GM21423 (cell line): Measurements from ENCODE around the gene MAP7D1.

Experiments used
- ATAC-seq: cut with Tn5 transposase; IDR thresholded peaks from one replicate; pipeline ENCODE4 v1.9.1; 2021; ENCODE audit warnings: mild to moderate bottlenecking, moderate library complexity; ENCODE audit not compliant: unreplicated experiment

Gene MAP7D1

GRCh38 chr1:36126797-36127500 is 29.0 kb upstream of the MAP7D1 start:
- ATAC-seq, result no peak

DNA sequence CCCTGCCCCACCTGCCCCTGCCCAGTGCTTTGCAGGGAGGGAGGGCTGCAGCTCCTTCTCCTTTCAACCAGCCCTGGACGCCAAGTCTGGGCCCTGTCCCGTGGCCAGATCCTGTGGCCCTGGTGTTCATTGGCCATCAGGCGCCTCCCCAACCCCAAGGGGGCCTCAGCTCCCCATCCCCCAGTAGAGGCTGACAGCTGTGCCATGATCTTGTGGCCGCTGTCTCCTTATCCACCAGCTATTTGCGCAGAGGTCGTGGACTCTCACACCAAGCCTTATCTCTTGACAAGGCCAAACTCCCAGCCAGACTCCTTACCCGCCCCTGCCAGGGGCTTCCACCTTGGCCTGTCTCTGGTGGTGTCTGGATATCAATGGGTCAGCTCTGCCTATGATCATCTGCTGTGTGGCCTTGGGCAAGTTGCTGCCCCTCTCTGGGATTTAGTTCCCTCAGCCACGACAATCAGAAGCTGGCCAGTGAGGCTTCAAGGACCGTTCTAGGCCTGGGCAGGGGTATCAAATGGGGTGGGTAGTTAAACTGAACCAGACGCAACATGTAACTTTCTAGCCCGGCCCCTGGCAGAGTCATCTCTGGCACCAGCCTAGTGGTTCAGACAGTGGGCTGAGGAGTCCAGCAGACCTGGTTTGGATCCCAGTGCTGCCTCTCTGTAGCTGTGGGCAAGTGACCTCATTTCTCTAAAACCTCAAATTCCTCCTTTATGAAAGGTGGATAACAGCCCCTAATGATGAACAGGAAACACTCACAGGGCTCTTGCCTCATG is 27.6 kb upstream of the MAP7D1 start:
- no peak for ATAC-seq

DNA sequence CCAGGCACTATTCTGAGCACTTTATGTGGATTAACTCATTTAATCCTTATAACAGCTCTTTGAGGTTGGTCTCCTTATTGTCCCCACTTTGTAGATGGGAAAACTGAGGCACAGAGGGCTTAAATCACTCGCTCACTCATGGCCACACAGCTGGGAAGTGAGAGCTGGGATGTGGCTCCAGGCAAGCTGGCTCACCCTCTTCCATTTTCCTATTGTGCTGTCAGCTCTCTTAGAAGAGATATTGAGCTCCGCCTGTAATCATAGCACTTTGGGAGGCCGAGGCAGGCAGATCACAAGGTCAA is 27.1 kb upstream of the MAP7D1 start:
- no peak for ATAC-seq

GRCh38 chr1:36132029-36132428 is 23.9 kb upstream of the MAP7D1 start:
- no peak for ATAC-seq

- no peak for ATAC-seq
These were observed 22.5 kb upstream of the MAP7D1 start for GRCh38 chr1:36133484-36133883.

DNA sequence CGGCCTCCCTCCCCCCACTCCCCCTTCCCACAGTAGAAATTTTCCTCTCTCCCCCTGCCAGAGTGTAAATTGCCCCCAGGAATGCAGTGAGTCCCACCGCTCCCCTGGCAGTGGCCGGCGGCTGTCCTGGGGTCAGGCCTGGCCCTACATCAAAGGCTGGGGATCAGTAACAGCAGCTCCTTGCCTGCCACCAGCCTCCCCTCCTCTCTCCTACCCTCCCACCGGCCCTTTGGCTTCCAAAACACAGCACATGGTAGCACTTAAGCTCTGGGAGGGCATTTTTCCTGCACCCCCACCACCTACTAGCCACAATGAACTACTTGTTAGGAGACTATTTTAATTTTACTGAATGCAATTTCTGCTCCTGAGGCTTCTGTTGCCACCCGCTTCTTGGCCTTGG is 21.9 kb upstream of the MAP7D1 start:
- ATAC-seq, result no peak

- no peak for ATAC-seq
These were observed 21.2 kb upstream of the MAP7D1 start for GRCh38 chr1:36134505-36135329.

- no peak for ATAC-seq
These were observed 20.7 kb upstream of the MAP7D1 start for GRCh38 chr1:36135330-36135667.

- ATAC-seq, result no peak
These were observed 20.2 kb upstream of the MAP7D1 start for GRCh38 chr1:36135796-36136195.

DNA sequence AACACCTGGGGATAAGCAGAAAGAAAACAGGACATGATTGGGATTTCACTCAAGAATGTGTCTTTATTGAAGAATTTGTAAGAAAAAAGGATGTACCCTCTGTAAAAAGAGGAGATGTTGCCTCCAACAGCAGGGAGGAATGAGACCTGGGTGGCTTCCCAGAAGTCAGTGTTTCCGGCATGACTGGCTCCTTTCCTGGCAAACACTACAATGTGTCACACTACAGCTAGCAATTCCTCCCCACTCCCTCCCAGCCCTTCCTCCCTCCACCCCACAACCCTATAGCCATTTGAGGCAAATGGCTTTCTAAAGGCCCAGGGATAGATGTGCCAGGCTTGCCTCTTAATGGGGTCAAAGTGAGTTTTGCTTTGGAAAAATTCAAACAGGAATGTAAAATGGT is 19.4 kb upstream of the MAP7D1 start:
- no peak for ATAC-seq

DNA sequence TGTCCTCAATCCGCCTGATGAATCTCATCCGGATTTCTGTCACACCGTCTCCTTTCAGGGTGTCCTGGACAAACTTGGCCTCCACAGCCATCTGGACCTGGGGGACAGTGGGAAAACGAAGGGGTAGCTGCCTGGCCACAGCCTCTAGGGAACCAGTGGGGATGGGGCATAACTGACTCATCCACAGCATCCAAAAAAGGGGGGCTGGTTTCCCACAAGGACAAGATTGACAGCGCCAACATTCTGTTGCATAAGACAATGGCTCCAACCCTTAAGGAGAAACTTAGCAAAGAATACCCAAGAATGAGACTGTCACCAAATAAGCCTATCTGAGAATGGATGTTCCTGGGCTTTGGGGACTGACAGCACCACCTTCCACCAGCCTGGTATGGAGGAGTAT is 18.7 kb upstream of the MAP7D1 start:
- ATAC-seq, result no peak

DNA sequence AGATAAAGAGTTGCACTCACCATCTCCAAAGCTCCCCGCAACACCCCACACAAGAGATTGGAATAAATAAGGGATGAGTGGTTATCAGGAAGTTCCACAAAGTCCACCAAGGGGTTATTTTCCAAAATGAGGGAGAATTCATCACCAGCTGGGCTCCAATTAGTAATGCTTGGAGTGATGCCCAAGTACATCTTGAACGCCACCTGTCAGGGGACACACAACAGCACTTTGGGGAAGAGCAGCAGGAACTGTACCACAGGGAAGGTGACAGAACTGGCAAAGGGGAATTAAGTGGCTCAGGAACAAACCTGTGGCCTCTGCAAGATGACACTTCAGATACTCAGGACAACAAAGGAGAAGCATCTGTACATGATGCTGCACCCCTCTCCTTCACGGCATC is 18.2 kb upstream of the MAP7D1 start:
- no peak for ATAC-seq

- no peak for ATAC-seq
These were observed 16.4 kb upstream of the MAP7D1 start for GRCh38 chr1:36139521-36139920.

GRCh38 chr1:36142121-36142520 is 13.8 kb upstream of the MAP7D1 start:
- no peak for ATAC-seq

- ATAC-seq, result no peak
These were observed 12.5 kb upstream of the MAP7D1 start for GRCh38 chr1:36143424-36143823.

DNA sequence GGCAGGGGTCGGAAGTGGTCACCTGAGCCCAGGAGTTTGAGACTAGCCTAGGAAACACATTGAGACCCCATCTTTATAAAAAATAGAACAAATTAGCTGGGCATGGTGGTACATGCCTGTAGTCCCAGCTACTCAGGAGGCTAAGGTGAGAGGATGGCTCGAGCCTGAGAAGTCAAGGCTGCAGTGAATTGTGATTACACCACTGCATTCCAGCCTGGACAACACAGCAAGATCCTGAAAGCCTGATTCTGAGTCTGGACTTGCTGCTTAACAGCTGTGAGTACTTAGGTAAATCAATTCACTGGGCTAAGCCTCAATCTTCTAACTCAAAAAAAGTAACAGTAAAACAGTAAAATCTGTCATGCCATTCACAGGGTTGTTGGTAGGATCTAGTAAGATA is 11.5 kb upstream of the MAP7D1 start:
- ATAC-seq, result no peak

- no peak for ATAC-seq
These were observed 7.1 kb upstream of the MAP7D1 start for GRCh38 chr1:36148821-36149236.

- peak; percentile 88 for ATAC-seq
These were observed 6.6 kb upstream of the MAP7D1 start, which contains the start of gene TRAPPC3 for GRCh38 chr1:36149237-36149972. Gene TRAPPC3 (minus strand): TSS chr1:36149486. CDS start chr1:36149378, 108 bp downstream.

DNA sequence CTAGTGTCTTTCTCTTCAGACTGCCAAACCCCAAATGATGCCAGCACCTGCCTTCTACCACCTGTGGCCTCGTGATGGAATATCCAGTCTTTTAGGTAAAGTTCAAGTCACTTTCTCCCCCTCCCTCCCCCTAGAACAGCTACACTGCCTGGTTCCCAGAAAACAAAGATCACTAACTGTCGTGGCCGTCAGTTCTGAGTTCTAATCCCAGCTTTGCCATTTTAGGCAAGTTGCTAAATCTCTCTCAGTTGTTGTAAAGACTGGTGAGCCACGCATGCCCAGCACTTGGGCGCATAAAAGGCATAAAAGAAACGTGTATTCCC is 6.0 kb upstream of the MAP7D1 start:
- ATAC-seq, result no peak

- peak; percentile 54 for ATAC-seq
These were observed 5.4 kb upstream of the MAP7D1 start for GRCh38 chr1:36150296-36151133.
